Retinal pigment epithelial cell (primary cell): Measurements from ENCODE around the gene SLC43A1.

Source experiments
- DNase-seq: peaks from one replicate; pipeline ENCODE4 v3.0.0-alpha.2; 2010; ENCODE audit warnings: low read depth
- H3K4me3 ChIP-seq: 2 replicates; pipeline ENCODE4 v1.5.1; 2011; ENCODE audit warnings: mild to moderate bottlenecking, low read length, control low read depth, moderate library complexity
- CTCF ChIP-seq: conservative IDR thresholded peaks from 2 replicates; pipeline ENCODE4 v1.5.1; 2011; ENCODE audit warnings: low read depth, low read length, control low read depth, inconsistent platforms

SLC43A1 gene

GRCh38 chr11:57482782-57483561, 32.5 kb downstream of the SLC43A1 start:
- TF ChIP-seq CTCF: peak; percentile 68
- no peak for DNase-seq

GRCh38 chr11:57481915-57482781, 33.4 kb downstream of the SLC43A1 start:
- TF ChIP-seq CTCF: no peak
- no peak for DNase-seq
- no peak overlapping the region for H3K4me3 ChIP-seq

More at GRCh38 chr11:57482782-57483561, 32.5 kb downstream of the SLC43A1 start:
- H3K4me3 ChIP-seq: peak overlapping the region; percentile 23

GRCh38 chr11:57481315-57481714, 34.2 kb downstream of the SLC43A1 start:
- TF ChIP-seq CTCF: no peak
- no peak overlapping the region for H3K4me3 ChIP-seq
- DNase-seq: no peak

GRCh38 chr11:57480409-57481137, 34.9 kb downstream of the SLC43A1 start:
- H3K4me3 ChIP-seq: no peak overlapping the region
- no peak for DNase-seq
- peak; percentile 79 for TF ChIP-seq CTCF

- no peak for TF ChIP-seq CTCF
- no peak for DNase-seq
- no peak overlapping the region for H3K4me3 ChIP-seq
Measured at GRCh38 chr11:57479911-57480310, 35.6 kb downstream of the SLC43A1 start.

GRCh38 chr11:57479021-57479663, 36.4 kb downstream of the SLC43A1 start:
- no peak overlapping the region for H3K4me3 ChIP-seq
- DNase-seq: no peak
- TF ChIP-seq CTCF: no peak
